ENCODE data around the gene TAAR1.
"Not testable (repeated sequence)": the region's sequence is repeated elsewhere in the genome, so short reads cannot be mapped to it uniquely, and the experiment has no call there.

TAAR1 gene, protein sequence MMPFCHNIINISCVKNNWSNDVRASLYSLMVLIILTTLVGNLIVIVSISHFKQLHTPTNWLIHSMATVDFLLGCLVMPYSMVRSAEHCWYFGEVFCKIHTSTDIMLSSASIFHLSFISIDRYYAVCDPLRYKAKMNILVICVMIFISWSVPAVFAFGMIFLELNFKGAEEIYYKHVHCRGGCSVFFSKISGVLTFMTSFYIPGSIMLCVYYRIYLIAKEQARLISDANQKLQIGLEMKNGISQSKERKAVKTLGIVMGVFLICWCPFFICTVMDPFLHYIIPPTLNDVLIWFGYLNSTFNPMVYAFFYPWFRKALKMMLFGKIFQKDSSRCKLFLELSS

DNA sequence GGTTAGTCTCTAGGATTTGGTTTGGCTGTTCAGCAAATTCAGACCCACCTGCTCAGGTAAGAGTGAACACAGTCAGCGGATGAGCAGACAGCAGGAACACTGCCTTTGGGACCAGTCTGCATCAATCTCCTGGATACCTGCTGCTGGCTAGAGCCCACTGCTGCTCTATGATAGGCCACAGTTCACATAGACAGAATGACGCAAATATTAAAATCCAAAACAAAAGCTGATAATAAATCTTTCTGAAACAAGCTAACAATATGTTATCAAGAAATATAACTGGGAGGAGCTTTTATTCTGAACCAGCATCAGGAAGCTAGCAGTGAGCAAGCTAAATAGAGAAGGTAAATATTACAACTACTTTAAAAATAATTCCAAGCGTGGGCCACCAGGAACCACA lies at the start of gene TAAR1:
Gene TAAR1 (minus strand): TSS at position 101 of the 400 bp plus-strand sequence. CDS start 13,179 bp downstream, outside the sequence.
- DNase-seq: no peak

DNA sequence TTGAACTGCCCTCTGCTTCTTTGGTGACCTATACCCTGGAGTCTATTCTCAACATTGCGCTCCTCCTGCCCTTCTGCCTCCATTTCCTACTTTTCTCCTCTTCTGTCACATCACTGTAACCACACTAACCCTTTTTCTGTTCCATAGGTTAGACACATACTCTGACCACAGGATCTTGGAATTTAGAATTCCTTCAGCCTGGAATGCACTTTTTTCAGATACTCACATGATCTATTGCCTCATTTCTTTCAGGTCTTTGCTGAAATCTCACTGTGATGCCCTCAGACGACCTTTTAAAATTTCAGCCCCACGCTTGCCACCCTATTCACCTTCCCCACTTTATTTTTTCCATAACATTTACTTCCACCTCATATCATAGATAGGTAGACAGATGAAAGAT lies 49.8 kb upstream of the TAAR1 start:
- DNase-seq: no peak

GRCh38 chr6:132708002-132708401 lies 49.0 kb upstream of the TAAR1 start:
- DNase-seq: no peak

DNA sequence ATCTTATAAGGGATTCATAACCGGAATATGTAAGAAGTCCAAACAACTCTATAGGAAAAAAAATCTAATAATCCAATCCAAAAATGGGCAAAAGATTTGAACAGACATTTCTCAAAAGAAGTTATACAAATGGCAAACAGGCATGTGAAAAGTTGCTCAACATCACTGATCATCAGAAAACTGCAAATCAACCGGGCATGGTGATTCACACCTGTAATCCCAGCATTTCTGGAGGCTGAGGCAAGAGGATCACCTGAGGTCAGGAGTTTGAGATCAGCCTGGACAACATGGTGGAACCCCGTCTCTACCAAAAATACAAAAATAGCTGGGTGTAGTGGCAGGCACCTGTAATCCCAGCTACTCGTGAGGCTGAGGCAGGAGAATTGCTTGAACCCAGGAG lies 47.8 kb upstream of the TAAR1 start:
- not testable (repeated sequence) for DNase-seq

- no peak for DNase-seq
Measured at GRCh38 chr6:132703936-132704335, 45.0 kb upstream of the TAAR1 start.

DNA sequence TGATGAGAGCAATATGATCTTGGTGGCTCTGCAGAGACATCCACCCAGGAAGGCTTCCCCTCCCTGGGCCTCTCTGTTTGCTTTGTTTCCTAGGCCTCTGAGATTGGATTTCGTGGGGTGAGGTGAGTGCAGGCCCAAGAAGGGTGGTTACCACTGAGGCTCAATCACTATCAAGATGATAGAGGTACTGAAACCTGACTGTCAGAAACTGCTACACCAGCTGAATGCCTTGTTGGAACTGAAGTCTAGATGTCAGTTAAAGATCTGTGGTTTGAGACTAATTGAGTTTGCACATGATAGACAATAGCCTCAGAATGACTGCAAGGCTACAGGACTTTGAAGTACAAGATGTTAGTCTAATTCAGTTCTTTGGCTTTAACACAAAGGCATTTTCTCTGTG lies 39.6 kb upstream of the TAAR1 start:
- DNase-seq: no peak

DNA sequence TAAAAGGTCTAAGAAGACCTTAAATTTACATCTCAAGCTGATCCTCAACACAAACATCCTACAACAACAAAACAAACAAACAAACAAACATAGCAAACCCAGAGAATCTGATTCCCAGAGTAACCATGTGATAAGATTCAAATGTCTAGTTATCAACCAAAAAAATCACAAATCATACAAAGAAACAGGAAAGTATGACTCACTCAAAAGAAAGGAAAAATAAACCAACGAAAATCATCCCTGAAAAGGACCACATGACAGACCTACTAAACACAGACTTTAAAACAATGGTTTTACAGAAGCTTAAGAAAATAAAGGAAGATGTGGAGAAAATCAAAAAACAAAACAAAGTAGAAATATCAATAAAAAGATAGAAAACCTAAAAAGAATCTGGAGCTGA lies 36.8 kb upstream of the TAAR1 start:
- DNase-seq: no peak

GRCh38 chr6:132693478-132693877 lies 34.5 kb upstream of the TAAR1 start:
- no peak for DNase-seq

DNA sequence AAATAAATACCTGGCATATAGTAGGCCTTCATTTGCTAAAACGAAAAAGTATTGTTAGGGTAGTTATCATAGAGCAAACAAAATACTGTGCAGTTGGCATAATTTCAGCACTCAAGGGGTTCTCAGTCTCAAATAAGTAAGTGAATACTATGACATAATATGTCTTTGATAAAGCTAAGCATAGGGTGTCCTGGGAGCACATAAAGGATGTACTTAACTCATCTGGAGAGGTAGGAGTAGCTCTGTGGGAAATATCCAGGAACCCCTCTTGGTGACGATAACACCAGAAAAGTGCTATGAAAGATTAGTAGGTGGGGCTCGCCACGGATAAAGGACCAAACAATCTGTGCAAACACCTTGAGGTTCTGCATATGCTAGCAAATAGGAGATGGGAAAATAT lies 31.7 kb upstream of the TAAR1 start:
- DNase-seq: no peak

- DNase-seq: no peak
Measured at GRCh38 chr6:132687306-132687705, 28.3 kb upstream of the TAAR1 start.

- DNase-seq: no peak
Measured at GRCh38 chr6:132686531-132686930, 27.5 kb upstream of the TAAR1 start.

GRCh38 chr6:132685009-132685408 lies 26.0 kb upstream of the TAAR1 start:
- no peak for DNase-seq

DNA sequence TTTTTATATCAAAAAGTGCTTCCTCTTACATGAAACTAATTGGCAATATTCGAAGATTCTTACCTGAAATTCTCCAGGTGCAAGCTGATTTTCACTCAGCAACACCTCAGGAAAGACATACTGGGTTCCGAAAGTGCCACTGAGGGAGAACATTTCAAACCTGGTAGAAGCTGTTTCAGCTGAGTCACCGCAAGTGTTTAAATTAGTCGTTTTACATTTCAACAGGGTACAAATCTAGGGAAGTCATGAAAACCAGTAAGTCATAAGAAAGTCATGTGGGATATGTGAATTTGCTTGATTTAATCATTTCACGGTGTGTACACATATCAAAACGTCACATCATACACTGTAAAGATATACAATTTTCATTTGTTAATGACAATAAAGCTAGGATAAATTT lies 25.3 kb upstream of the TAAR1 start:
- no peak for DNase-seq

DNA sequence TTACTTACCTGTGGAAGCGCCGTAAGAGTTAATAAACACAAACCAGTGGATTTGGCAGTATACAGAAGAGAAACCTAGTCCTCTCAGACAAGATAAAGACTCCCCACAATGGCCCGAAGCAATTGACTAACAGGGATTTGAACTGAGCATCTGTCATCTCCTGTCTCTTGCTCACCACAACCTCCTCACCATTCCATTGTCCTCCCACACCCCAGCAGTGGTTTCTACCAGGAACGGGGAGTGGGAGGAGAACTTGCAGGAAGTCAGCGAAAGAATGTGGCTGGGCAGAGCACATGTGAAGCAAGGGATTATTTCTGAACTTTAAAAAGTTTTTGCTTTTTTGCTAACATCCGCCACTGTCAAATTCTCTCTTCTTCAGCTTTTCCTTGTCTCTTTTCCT lies 24.6 kb upstream of the TAAR1 start:
- no peak for DNase-seq

DNA sequence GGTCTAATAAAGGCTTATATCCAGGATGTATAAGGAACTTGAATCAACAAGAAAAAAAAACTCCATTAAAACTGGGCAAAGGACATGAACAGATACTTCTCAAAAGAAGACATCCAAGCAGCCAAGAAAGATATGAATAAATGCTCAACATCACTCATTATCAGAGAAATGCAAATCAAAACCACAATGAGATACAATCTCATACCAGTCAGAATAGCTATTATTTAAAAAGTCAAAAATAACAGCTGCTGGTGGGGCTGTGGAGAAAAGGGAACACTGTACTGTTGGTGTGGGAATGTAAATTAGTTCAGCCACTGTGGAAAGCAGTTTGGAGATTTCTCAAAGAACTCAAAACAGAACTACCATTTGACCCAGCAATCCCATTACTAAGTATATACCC lies 20.1 kb upstream of the TAAR1 start:
- DNase-seq: not testable (repeated sequence)

- DNase-seq: no peak
Measured at GRCh38 chr6:132675749-132676148, 16.8 kb upstream of the TAAR1 start.

DNA sequence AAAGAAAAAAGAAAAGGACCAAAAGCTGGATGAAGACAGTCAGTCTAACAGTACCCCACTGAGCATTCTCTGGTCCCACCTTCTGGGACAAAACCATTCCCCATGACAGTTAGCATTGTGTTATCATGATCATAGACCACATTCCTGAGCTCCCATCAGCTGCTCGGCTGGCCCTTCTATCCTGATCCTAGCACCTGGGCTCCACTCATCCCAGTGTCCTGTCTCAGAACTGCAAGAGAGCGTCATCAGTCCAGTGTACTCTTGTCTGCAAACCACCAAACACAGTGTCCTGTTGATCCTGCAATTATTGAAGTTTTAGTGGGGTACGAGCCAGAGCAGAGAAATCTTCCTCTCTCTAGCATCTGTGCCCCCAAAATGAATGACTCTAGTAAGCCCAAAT lies 16.0 kb upstream of the TAAR1 start:
- DNase-seq: no peak

DNA sequence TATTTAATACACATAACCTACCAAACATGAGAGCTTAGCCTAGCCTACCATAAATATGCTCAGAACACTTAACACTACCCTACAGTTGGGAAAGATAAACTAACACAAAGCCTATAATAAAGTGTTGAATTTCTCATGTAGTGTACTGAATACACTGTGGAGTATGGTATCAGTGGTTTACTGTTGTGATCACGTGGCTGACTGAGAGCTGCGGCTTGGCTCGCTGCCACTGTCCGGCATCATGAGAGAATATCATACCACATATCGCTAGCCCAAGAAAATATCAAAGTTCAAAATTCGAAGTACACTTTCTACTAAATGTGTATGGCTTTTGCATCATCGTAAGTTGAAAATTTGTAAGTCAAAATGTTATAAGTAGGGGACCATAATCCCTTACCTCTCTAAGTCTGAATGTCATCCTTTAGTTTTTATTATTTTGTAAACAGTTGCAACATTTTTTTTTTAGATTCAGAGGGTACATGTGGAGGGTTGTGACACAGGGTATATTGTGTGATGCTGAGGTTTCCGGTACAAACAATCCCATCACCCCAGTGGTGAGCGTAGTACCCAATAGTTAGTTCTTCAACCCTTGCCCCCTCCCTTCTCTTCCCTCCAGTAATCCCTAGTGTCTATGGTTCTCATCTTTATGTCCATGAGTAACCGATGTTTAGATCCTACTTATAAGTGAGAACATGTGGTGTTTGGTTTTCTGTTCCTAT lies 14.6 kb upstream of the TAAR1 start:
- DNase-seq: no peak

- no peak for DNase-seq
Measured at GRCh38 chr6:132671295-132671694, 12.3 kb upstream of the TAAR1 start.

- DNase-seq: peak; percentile 35
Measured at GRCh38 chr6:132669690-132670291, 10.8 kb upstream of the TAAR1 start.

GRCh38 chr6:132666118-132666517 lies 7.1 kb upstream of the TAAR1 start:
- DNase-seq: no peak

DNA sequence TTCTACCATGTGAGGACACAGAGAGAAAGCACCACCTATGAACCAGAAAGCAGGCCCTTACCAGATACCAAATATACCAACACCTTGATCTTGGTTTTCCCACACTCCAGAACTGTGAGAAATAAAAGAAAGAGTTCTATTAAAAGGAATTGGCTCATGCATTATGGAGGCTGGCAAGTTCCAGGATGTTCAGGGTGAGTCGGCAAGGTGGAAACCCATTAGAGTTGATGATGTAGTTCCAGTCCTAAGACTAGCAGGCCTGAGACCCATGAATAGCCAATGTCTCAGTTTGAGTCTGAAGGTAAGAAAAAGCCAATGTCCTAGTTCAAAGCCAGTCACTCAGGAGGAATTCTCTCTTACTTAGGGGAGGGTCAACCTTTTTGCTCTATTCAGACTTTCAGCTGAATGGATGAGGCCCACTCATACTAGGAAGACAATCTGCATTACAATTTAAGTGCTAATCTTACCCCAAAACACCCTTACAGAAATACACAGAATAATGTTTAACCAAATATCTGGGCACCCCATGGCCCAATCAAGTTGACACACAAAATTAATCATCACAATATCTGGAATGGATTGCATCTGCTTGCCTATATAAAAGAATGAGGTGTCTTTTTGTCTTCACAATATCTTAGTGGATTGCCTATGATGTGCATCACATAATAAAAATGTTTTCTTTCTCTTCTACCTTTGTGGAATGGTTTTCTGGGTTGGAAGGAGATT lies 5.5 kb upstream of the TAAR1 start:
- DNase-seq: no peak

DNA sequence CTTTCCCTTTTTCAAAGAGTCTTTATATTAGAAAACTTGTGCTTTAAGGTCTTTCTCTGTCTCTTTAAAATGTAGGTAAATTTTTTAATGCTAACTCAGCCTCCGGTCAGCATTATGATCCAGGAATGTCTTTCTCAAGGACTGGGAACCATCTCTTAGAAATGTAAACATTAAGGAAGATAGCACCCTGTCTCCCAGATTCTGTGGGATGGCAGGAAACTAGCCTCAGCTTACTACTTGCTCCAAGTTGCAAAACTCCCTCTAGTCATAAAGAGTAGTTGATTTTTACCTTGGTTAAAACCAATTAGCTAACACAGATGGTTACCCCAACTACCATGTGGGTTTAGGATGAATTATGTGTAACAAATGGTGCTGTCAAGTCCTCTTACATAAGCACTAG lies 4.7 kb upstream of the TAAR1 start:
- DNase-seq: no peak

GRCh38 chr6:132661906-132662305 lies 2.9 kb upstream of the TAAR1 start:
- no peak for DNase-seq

Measured in NCI-H82 (cell line).